Naive B cell (primary cell): ENCODE results near the gene GRIK4. TPM values are rescaled to one million over a fixed set of nuclear protein-coding genes. Genes with fewer than 3 reads are reported as not detected.

Experiments
- ATAC-seq, 2 donors: fragments of 150-1000 bp; cut with Tn5 transposase; 2 replicates each; pipeline ENCODE4 v1.10.0; 2021; ENCODE audit warnings: low read depth in 2 of 2, mild to moderate bottlenecking in 2 of 2, moderate library complexity in 2 of 2
- DNase-seq: peaks from one replicate; pipeline ENCODE4 v3.0.0; 2022
- H3K27ac Mint-ChIP-seq, 6 donors: one replicate each; pipeline ENCODE4 v1.8.0; 2020 to 2022; ENCODE audit warnings: mild to moderate bottlenecking in 6 of 6, mixed read lengths in 6 of 6, moderate library complexity in 5 of 6, inconsistent platforms in 2 of 6
- H3K27me3 Mint-ChIP-seq, 3 donors: one replicate each; pipeline ENCODE4 v1.8.0; 2021 to 2022; ENCODE audit warnings: mixed read lengths in 3 of 3, mild to moderate bottlenecking in 1 of 3
- H3K36me3 Mint-ChIP-seq, 2 donors: one replicate each; pipeline ENCODE4 v1.8.0; 2020 to 2022; ENCODE audit warnings: mixed read lengths in 2 of 2, inconsistent platforms in 1 of 2, mild to moderate bottlenecking in 1 of 2
- H3K4me1 Mint-ChIP-seq, 3 donors: one replicate each; pipeline ENCODE4 v1.8.0; 2020 to 2022; ENCODE audit warnings: mixed read lengths in 3 of 3, inconsistent platforms in 1 of 3, mild to moderate bottlenecking in 1 of 3, moderate library complexity in 1 of 3
- H3K4me3 Mint-ChIP-seq, 8 donors: one replicate each; pipeline ENCODE4 v1.8.0; 2020 to 2022; ENCODE audit warnings: mild to moderate bottlenecking in 8 of 8, mixed read lengths in 8 of 8, moderate library complexity in 8 of 8, inconsistent platforms in 2 of 8
- H3K9me3 Mint-ChIP-seq, 7 donors: one replicate each; pipeline ENCODE4 v1.8.0; 2020 to 2022; ENCODE audit warnings: mixed read lengths in 7 of 7, mild to moderate bottlenecking in 5 of 7, inconsistent platforms in 2 of 7, moderate library complexity in 1 of 7
- polyA plus RNA-seq, 6 donors: library from polyadenylated mRNA; unstranded; fragments of 300-500 nt; fragmentation: Illumina TruSeq; gene quantifications; one replicate each; pipeline ENCODE4 v1.2.3, GENCODE V29; 2021; ENCODE audit warnings: low read depth in 6 of 6

GRIK4 gene
- polyA plus RNA-seq, 6 donors from 2014 or later, result 0.18 TPM; not detected in 5

GRCh38 chr11:120898568-120898967 lies 387.0 kb downstream of the GRIK4 start:
- no peaks in the 10 kb centered on the region for H3K9me3 Mint-ChIP-seq
- DNase-seq (no peak), ATAC-seq (no peak)
- no peaks in the 10 kb centered on the region for H3K4me1 Mint-ChIP-seq
- H3K27me3 Mint-ChIP-seq, result peaks cover 9 to 41% (median 25%) of the 10 kb centered on the region in 3 donors
- no peak overlapping the region for H3K4me3 Mint-ChIP-seq
- H3K27ac Mint-ChIP-seq, result no peak overlapping the region
- no peaks in the 10 kb centered on the region for H3K36me3 Mint-ChIP-seq

GRCh38 chr11:120899720-120900119 lies 388.2 kb downstream of the GRIK4 start:
- Mint-ChIP-seq H3K27ac (no peak overlapping the region), H3K4me1 (no peaks in the 10 kb centered on the region), H3K27me3 (peaks cover 9 to 35% (median 22%) of the 10 kb centered on the region in 3 donors), H3K9me3 (no peaks in the 10 kb centered on the region), H3K4me3 (no peak overlapping the region), H3K36me3 (no peaks in the 10 kb centered on the region)
- no peak for DNase-seq
- ATAC-seq, result no peak

DNA sequence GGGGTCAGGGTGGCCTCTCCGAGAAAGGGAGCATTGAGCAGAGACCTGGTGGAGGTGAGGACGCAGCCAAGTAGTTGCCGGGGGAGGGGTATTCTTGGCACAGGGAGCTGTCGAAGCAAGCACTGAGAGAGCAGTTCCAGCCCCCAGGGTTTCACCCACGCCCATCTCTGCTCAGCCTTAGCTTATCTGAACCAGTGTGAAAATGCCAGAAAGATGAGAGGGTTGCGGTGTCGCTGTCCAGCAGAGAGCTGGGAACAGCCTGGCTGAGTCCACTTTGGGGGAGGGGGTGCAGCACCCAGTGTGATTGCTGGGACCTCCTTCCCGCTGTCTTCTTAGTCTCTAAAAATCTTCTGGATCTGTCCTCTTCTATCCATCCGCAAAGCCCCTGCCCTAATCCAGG lies 389.1 kb downstream of the GRIK4 start:
- no peak for ATAC-seq
- Mint-ChIP-seq H3K36me3 (no peaks in the 10 kb centered on the region), H3K4me1 (no peaks in the 10 kb centered on the region), H3K27ac (no peak overlapping the region), H3K9me3 (no peaks in the 10 kb centered on the region), H3K4me3 (no peak overlapping the region), H3K27me3 (peaks cover 10 to 25% (median 16%) of the 10 kb centered on the region in 3 donors)
- DNase-seq, result no peak

- Mint-ChIP-seq H3K9me3 (no peaks in the 10 kb centered on the region), H3K36me3 (no peaks in the 10 kb centered on the region), H3K4me1 (no peaks in the 10 kb centered on the region), H3K27me3 (peaks cover 15 to 25% (median 20%) of the 10 kb centered on the region in 3 donors), H3K4me3 (no peak overlapping the region), H3K27ac (no peak overlapping the region)
- no peak for ATAC-seq
- DNase-seq, result no peak
Observed at GRCh38 chr11:120903686-120904085, 392.1 kb downstream of the GRIK4 start.

GRCh38 chr11:120904116-120904515 lies 392.6 kb downstream of the GRIK4 start:
- peaks cover 15 to 24% (median 20%) of the 10 kb centered on the region in 3 donors for H3K27me3 Mint-ChIP-seq
- H3K36me3 Mint-ChIP-seq, result no peaks in the 10 kb centered on the region
- H3K27ac Mint-ChIP-seq, result no peak overlapping the region
- ATAC-seq (no peak), DNase-seq (no peak)
- no peaks in the 10 kb centered on the region for H3K4me1 Mint-ChIP-seq
- no peak overlapping the region for H3K4me3 Mint-ChIP-seq
- no peaks in the 10 kb centered on the region for H3K9me3 Mint-ChIP-seq

GRCh38 chr11:120906766-120907165 lies 395.2 kb downstream of the GRIK4 start:
- peaks cover 11 to 24% (median 22%) of the 10 kb centered on the region in 3 donors for H3K27me3 Mint-ChIP-seq
- H3K4me3 Mint-ChIP-seq, result no peak overlapping the region
- DNase-seq, result no peak
- H3K36me3 Mint-ChIP-seq, result peaks cover 0 to 8% of the 10 kb centered on the region in 2 donors
- ATAC-seq, result no peak
- H3K27ac Mint-ChIP-seq, result no peak overlapping the region
- H3K4me1 Mint-ChIP-seq, result no peaks in the 10 kb centered on the region
- H3K9me3 Mint-ChIP-seq, result no peaks in the 10 kb centered on the region

GRCh38 chr11:120907971-120908370 lies 396.4 kb downstream of the GRIK4 start:
- no peak for ATAC-seq
- H3K4me1 Mint-ChIP-seq, result no peaks in the 10 kb centered on the region
- no peak overlapping the region for H3K27ac Mint-ChIP-seq
- H3K36me3 Mint-ChIP-seq, result peaks cover 0 to 8% of the 10 kb centered on the region in 2 donors
- no peak overlapping the region for H3K4me3 Mint-ChIP-seq
- H3K9me3 Mint-ChIP-seq, result no peaks in the 10 kb centered on the region
- DNase-seq, result no peak
- peaks cover 22 to 34% (median 32%) of the 10 kb centered on the region in 3 donors for H3K27me3 Mint-ChIP-seq

GRCh38 chr11:120908461-120909181 lies 397.1 kb downstream of the GRIK4 start:
- no peak for DNase-seq
- no peak for ATAC-seq
- Mint-ChIP-seq H3K27me3 (peaks cover 22 to 34% (median 32%) of the 10 kb centered on the region in 3 donors), H3K4me3 (no peak overlapping the region), H3K27ac (no peak overlapping the region), H3K9me3 (no peaks in the 10 kb centered on the region), H3K36me3 (peaks cover 0 to 8% of the 10 kb centered on the region in 2 donors), H3K4me1 (no peaks in the 10 kb centered on the region)

- ATAC-seq (no peak), DNase-seq (no peak)
- Mint-ChIP-seq H3K9me3 (no peaks in the 10 kb centered on the region), H3K27ac (peak overlapping the region in 1 of 6 donors; percentile 36), H3K4me1 (no peaks in the 10 kb centered on the region), H3K36me3 (peaks cover 0 to 8% of the 10 kb centered on the region in 2 donors), H3K27me3 (peaks cover 22 to 44% (median 32%) of the 10 kb centered on the region in 3 donors), H3K4me3 (no peak overlapping the region)
Observed at GRCh38 chr11:120909676-120910416, 398.3 kb downstream of the GRIK4 start.

DNA sequence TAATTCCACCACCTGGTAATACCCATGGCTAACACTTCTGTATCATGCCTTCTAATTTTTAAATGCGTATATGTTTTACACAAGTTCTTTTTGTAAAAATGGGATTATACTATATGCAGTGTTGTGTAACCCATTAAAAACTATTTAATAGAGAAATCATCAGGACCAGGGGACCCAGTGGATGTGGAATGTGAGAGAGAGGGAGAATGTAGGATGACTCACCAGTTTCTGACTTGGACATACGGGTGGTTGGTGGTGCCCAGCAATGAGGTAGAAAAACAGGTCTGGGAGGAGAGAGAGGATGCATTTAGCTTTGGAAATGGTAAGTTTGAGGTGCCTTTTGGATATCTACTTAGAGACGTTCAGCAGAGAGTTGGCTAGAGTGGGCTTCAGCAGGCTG lies 400.4 kb downstream of the GRIK4 start:
- Mint-ChIP-seq H3K4me3 (no peak overlapping the region), H3K4me1 (no peaks in the 10 kb centered on the region), H3K36me3 (peaks cover 0 to 8% of the 10 kb centered on the region in 2 donors), H3K27me3 (peaks cover 25 to 54% (median 32%) of the 10 kb centered on the region in 3 donors), H3K27ac (no peak overlapping the region), H3K9me3 (no peaks in the 10 kb centered on the region)
- DNase-seq, result no peak
- ATAC-seq, result no peak

DNA sequence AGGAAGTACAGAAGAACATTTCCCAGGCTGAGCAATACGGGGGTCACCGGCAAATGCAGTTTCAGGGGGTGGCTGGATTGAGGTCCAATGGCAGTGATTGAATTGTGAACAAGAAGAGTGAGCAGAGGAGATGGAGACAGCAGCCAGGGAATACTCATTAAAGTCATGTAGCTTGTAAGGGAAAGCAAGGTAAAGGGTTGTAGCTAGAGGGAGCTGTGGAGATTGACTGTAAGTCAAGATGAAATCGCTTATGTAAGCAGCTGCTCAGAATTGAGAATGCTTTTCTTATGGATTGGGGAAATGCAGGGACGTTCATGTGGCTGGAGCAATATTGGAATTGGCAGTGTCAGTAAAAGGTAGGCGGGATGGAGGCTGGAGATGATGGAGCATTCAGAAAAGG lies 401.0 kb downstream of the GRIK4 start:
- no peak for DNase-seq
- no peaks in the 10 kb centered on the region for H3K9me3 Mint-ChIP-seq
- ATAC-seq, result no peak
- peaks cover 0 to 8% of the 10 kb centered on the region in 2 donors for H3K36me3 Mint-ChIP-seq
- H3K4me1 Mint-ChIP-seq, result no peaks in the 10 kb centered on the region
- no peak overlapping the region for H3K27ac Mint-ChIP-seq
- no peak overlapping the region for H3K4me3 Mint-ChIP-seq
- H3K27me3 Mint-ChIP-seq, result peaks cover 25 to 50% (median 32%) of the 10 kb centered on the region in 3 donors

- no peak overlapping the region for H3K27ac Mint-ChIP-seq
- no peaks in the 10 kb centered on the region for H3K9me3 Mint-ChIP-seq
- ATAC-seq (no peak), DNase-seq (no peak)
- H3K27me3 Mint-ChIP-seq, result peaks cover 25 to 46% (median 32%) of the 10 kb centered on the region in 3 donors
- no peaks in the 10 kb centered on the region for H3K4me1 Mint-ChIP-seq
- H3K4me3 Mint-ChIP-seq, result no peak overlapping the region
- peaks cover 0 to 8% of the 10 kb centered on the region in 2 donors for H3K36me3 Mint-ChIP-seq
Observed at GRCh38 chr11:120912915-120913314, 401.4 kb downstream of the GRIK4 start.

- no peak overlapping the region for H3K4me3 Mint-ChIP-seq
- H3K4me1 Mint-ChIP-seq, result no peaks in the 10 kb centered on the region
- no peak overlapping the region for H3K27ac Mint-ChIP-seq
- H3K9me3 Mint-ChIP-seq, result no peaks in the 10 kb centered on the region
- ATAC-seq, result no peak
- H3K36me3 Mint-ChIP-seq, result peaks cover 0 to 8% of the 10 kb centered on the region in 2 donors
- peaks cover 26 to 46% (median 27%) of the 10 kb centered on the region in 3 donors for H3K27me3 Mint-ChIP-seq
- DNase-seq, result no peak
Observed at GRCh38 chr11:120914021-120914420, 402.5 kb downstream of the GRIK4 start.

DNA sequence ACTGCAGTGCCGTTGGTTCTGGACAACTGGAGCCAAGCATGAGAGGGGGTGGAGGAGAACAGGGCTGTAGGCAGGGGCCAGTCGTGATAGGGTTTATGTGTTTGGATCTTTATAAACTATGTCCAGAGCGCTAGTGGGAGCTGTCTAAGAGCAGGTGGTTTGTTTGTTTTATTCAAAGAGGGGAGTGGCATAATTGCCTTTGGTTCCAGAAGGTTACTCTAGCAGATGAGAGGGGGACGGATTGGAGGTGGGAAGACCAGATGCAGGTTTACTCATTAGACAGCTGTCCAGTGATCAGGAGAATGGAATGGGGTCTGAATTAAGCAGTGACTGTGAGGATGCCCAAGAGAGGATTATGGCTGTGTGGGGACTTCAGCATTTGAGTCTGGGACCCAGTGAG lies 403.1 kb downstream of the GRIK4 start:
- Mint-ChIP-seq H3K4me3 (no peak overlapping the region), H3K27me3 (peaks cover 27 to 46% (median 29%) of the 10 kb centered on the region in 3 donors), H3K36me3 (peaks cover 0 to 8% of the 10 kb centered on the region in 2 donors), H3K9me3 (no peaks in the 10 kb centered on the region), H3K4me1 (no peaks in the 10 kb centered on the region), H3K27ac (peak overlapping the region in 1 of 6 donors; percentile 11)
- DNase-seq (no peak), ATAC-seq (no peak)
